ENCODE results near the gene PTPRM.
"Not testable (repeated sequence)": the region's sequence is repeated elsewhere in the genome, so short reads cannot be mapped to it uniquely, and the experiment has no call there.

PTPRM gene

GRCh38 chr18:7958081-7958896 is 391.2 kb downstream of the PTPRM start:
- no peak for DNase-seq

GRCh38 chr18:7958897-7959146 is 391.7 kb downstream of the PTPRM start:
- no peak for DNase-seq

GRCh38 chr18:7966682-7967081 is 399.6 kb downstream of the PTPRM start:
- not testable (repeated sequence) for DNase-seq

- DNase-seq, result no peak
These were observed 407.2 kb downstream of the PTPRM start for GRCh38 chr18:7974200-7974874.

- no peak for DNase-seq
These were observed 410.8 kb downstream of the PTPRM start for GRCh38 chr18:7977897-7978296.

- DNase-seq, result no peak
These were observed 411.7 kb downstream of the PTPRM start for GRCh38 chr18:7978834-7979233.

- no peak for DNase-seq
These were observed 412.6 kb downstream of the PTPRM start for GRCh38 chr18:7979714-7980113.

GRCh38 chr18:7980136-7980535 is 413.0 kb downstream of the PTPRM start:
- DNase-seq, result peak; percentile 13

GRCh38 chr18:7980656-7981055 is 413.5 kb downstream of the PTPRM start:
- DNase-seq, result no peak

GRCh38 chr18:7982216-7982615 is 415.1 kb downstream of the PTPRM start:
- DNase-seq, result no peak

- no peak for DNase-seq
These were observed 420.3 kb downstream of the PTPRM start for GRCh38 chr18:7987284-7987976.

- no peak for DNase-seq
These were observed 423.6 kb downstream of the PTPRM start for GRCh38 chr18:7990670-7991069.

GRCh38 chr18:8001711-8002301 is 434.7 kb downstream of the PTPRM start:
- no peak for DNase-seq

GRCh38 chr18:8003878-8004675 is 437.0 kb downstream of the PTPRM start:
- no peak for DNase-seq

GRCh38 chr18:8004792-8005191 is 437.7 kb downstream of the PTPRM start:
- no peak for DNase-seq

GRCh38 chr18:8005870-8006569 is 438.9 kb downstream of the PTPRM start:
- DNase-seq, result no peak

GRCh38 chr18:8006979-8007378 is 439.9 kb downstream of the PTPRM start:
- DNase-seq, result no peak

- no peak for DNase-seq
These were observed 440.9 kb downstream of the PTPRM start for GRCh38 chr18:8008033-8008432.

- no peak for DNase-seq
These were observed 444.2 kb downstream of the PTPRM start for GRCh38 chr18:8011361-8011760.

GRCh38 chr18:8011906-8012305 is 444.8 kb downstream of the PTPRM start:
- DNase-seq, result no peak

- DNase-seq, result no peak
These were observed 451.7 kb downstream of the PTPRM start for GRCh38 chr18:8018701-8019331.

- DNase-seq, result no peak
These were observed 452.5 kb downstream of the PTPRM start for GRCh38 chr18:8019600-8019999.

All from hematopoietic multipotent progenitor cell treated with erythropoietin and hydrocortisone succinate and interleukin-3 and kit ligand, for 6 days (in vitro differentiated cells).